ENCODE measurements around the gene HBM.

DNA sequence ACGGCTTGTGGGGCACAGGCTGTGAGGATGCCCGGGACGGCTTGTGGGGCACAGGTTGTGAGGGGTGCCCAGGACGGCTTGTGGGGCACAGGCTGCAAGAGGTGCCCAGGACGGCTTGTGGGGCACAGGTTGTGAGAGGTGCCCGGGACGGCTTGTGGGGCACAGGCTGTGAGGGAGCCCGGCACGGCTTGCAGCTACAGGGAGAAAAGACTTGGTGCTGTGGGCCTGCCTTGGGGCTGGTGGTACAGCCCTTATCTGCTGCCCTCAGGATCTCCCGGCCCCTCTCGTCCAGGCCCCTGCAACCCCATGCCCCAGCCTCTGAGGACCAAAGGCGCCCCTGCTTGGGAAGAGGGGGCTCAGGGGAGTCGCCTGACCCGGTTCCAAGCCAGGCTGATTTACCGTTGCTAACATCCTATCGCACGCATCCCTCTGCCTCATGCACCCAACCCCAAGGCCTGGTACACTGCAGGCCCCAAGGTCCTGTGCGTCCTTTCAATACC lies 5.0 kb upstream of the HBM start:
- TF ChIP-seq, protein P1, sequence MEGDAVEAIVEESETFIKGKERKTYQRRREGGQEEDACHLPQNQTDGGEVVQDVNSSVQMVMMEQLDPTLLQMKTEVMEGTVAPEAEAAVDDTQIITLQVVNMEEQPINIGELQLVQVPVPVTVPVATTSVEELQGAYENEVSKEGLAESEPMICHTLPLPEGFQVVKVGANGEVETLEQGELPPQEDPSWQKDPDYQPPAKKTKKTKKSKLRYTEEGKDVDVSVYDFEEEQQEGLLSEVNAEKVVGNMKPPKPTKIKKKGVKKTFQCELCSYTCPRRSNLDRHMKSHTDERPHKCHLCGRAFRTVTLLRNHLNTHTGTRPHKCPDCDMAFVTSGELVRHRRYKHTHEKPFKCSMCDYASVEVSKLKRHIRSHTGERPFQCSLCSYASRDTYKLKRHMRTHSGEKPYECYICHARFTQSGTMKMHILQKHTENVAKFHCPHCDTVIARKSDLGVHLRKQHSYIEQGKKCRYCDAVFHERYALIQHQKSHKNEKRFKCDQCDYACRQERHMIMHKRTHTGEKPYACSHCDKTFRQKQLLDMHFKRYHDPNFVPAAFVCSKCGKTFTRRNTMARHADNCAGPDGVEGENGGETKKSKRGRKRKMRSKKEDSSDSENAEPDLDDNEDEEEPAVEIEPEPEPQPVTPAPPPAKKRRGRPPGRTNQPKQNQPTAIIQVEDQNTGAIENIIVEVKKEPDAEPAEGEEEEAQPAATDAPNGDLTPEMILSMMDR (IDR thresholded peaks at IDR 0.05), result no peak
- TF ChIP-seq EP300 (IDR thresholded peaks at IDR 0.05; ENCODE audit: low read depth), result no peak

Measured in transverse colon (tissue), 3 donors.